H9 (cell line): ENCODE measurements around the gene PCMT1. TPM values are rescaled to one million over a fixed set of nuclear protein-coding genes. Genes with fewer than 3 reads are reported as not detected.

Experiments used
- DNase-seq: peaks from one replicate; pipeline ENCODE4 v3.0.0-alpha.2; 2017
- H2AFZ ChIP-seq: one replicate; pipeline ENCODE4 v1.6.1; 2013; ENCODE audit warnings: mild to moderate bottlenecking, low read length, control low read depth, moderate library complexity
- H2AK5ac ChIP-seq: 2 replicates; pipeline ENCODE4 v1.6.1; 2013; ENCODE audit warnings: low read length, control low read depth, mixed read lengths; ENCODE audit not compliant: insufficient read length
- H2BK120ac ChIP-seq: one replicate; pipeline ENCODE4 v1.6.1; 2013; ENCODE audit warnings: low read depth, mild to moderate bottlenecking, low read length, control low read depth, inconsistent platforms; ENCODE audit not compliant: poor library complexity, severe bottlenecking
- H2BK12ac ChIP-seq: 2 replicates; pipeline ENCODE4 v1.6.1; 2013; ENCODE audit warnings: low read length, control low read depth, mixed read lengths, low read depth; ENCODE audit not compliant: insufficient read length
- H2BK15ac ChIP-seq: 2 replicates; pipeline ENCODE4 v1.6.1; 2013; ENCODE audit warnings: low read depth, low read length, control low read depth
- H2BK20ac ChIP-seq: one replicate; pipeline ENCODE4 v1.6.1; 2013; ENCODE audit warnings: low read depth, mild to moderate bottlenecking, low read length, control low read depth, inconsistent platforms; ENCODE audit not compliant: poor library complexity, severe bottlenecking
- H2BK5ac ChIP-seq: 2 replicates; pipeline ENCODE4 v1.6.1; 2013; ENCODE audit warnings: low read length, control low read depth, mixed read lengths; ENCODE audit not compliant: insufficient read length
- H3K14ac ChIP-seq: 2 replicates; pipeline ENCODE4 v1.6.1; 2013; ENCODE audit warnings: low read length, control low read depth; ENCODE audit not compliant: insufficient read depth
- H3K18ac ChIP-seq: 2 replicates; pipeline ENCODE4 v1.6.1; 2013; ENCODE audit warnings: low read depth, mild to moderate bottlenecking, mixed read lengths, low read length, control low read depth; ENCODE audit not compliant: insufficient read length
- H3K23ac ChIP-seq: 2 replicates; pipeline ENCODE4 v1.6.1; 2013; ENCODE audit warnings: low read length, control low read depth, mixed read lengths, low read depth; ENCODE audit not compliant: insufficient read length
- H3K23me2 ChIP-seq: 2 replicates; pipeline ENCODE4 v1.6.1; 2013; ENCODE audit warnings: low read depth, mild to moderate bottlenecking, mixed read lengths, low read length, control low read depth; ENCODE audit not compliant: insufficient read length, poor library complexity, severe bottlenecking
- H3K27ac ChIP-seq: 2 replicates; pipeline ENCODE4 v1.5.1; 2013; ENCODE audit warnings: low read length, control low read depth, mixed read lengths, low read depth; ENCODE audit not compliant: insufficient read length
- H3K27me3 ChIP-seq: 2 replicates; pipeline ENCODE4 v1.6.1; 2013; ENCODE audit warnings: low read length, control low read depth, inconsistent platforms; ENCODE audit not compliant: insufficient read depth
- H3K4ac ChIP-seq: 2 replicates; pipeline ENCODE4 v1.6.1; 2013; ENCODE audit warnings: low read depth, mild to moderate bottlenecking, control low read depth, inconsistent platforms, low read length, moderate library complexity
- H3K4me1 ChIP-seq: 2 replicates; pipeline ENCODE4 v1.6.1; 2013; ENCODE audit warnings: low read length, control low read depth, inconsistent platforms; ENCODE audit not compliant: insufficient read depth
- H3K4me2 ChIP-seq: 2 replicates; pipeline ENCODE4 v1.6.1; 2013; ENCODE audit warnings: low read length, control low read depth, mixed read lengths; ENCODE audit not compliant: insufficient read length, insufficient read depth
- H3K56ac ChIP-seq: 2 replicates; pipeline ENCODE4 v1.6.1; 2013; ENCODE audit warnings: low read depth, mild to moderate bottlenecking, mixed read lengths, low read length, control low read depth; ENCODE audit not compliant: insufficient read length
- H3K79me1 ChIP-seq: 2 replicates; pipeline ENCODE4 v1.6.1; 2013; ENCODE audit warnings: low read depth, mild to moderate bottlenecking, moderate library complexity, low read length, control low read depth, inconsistent platforms; ENCODE audit not compliant: insufficient read depth, poor library complexity, severe bottlenecking
- H3K79me2 ChIP-seq: 2 replicates; pipeline ENCODE4 v1.6.1; 2013; ENCODE audit warnings: low read length, control low read depth, inconsistent platforms; ENCODE audit not compliant: insufficient read depth
- H3K9ac ChIP-seq: 2 replicates; pipeline ENCODE4 v1.6.1; 2013; ENCODE audit warnings: low read length, control low read depth, mixed read lengths; ENCODE audit not compliant: insufficient read length; ENCODE audit errors: extremely low read depth
- H3K9me3 ChIP-seq: one replicate; pipeline ENCODE4 v1.6.1; 2013; ENCODE audit warnings: low read depth, low read length, inconsistent platforms; ENCODE audit not compliant: control insufficient read depth
- H3T11ph ChIP-seq: one replicate; pipeline ENCODE4 v1.6.1; 2013; ENCODE audit warnings: mild to moderate bottlenecking, low read length, control low read depth, inconsistent platforms
- H4K20me1 ChIP-seq: one replicate; pipeline ENCODE4 v1.6.1; 2013; ENCODE audit not compliant: control insufficient read depth, insufficient read length, insufficient read depth
- H4K5ac ChIP-seq: 2 replicates; pipeline ENCODE4 v1.6.1; 2013; ENCODE audit warnings: low read depth, mild to moderate bottlenecking, mixed read lengths, low read length, control low read depth; ENCODE audit not compliant: insufficient read length
- H4K8ac ChIP-seq: replicated peaks from 2 replicates; pipeline ENCODE4 v1.6.1; 2013; ENCODE audit warnings: low read length, control low read depth, mixed read lengths, low read depth; ENCODE audit not compliant: insufficient read length
- H4K91ac ChIP-seq: 2 replicates; pipeline ENCODE4 v1.6.1; 2013; ENCODE audit warnings: low read depth, mild to moderate bottlenecking, moderate library complexity, mixed read lengths, low read length, control low read depth; ENCODE audit not compliant: insufficient read length
- H3K27ac Mint-ChIP-seq, 3 experiments: 2 replicates in 2 of 3; 3 replicates in 1 of 3; pipeline ENCODE4 v1.8.0; 2020 to 2021; ENCODE audit warnings: mixed read lengths in 3 of 3, mild to moderate bottlenecking in 1 of 3, moderate library complexity in 1 of 3
- H3K27me3 Mint-ChIP-seq: 2 replicates; pipeline ENCODE4 v1.8.0; 2021; ENCODE audit warnings: low read depth, mild to moderate bottlenecking, moderate library complexity, mixed read lengths
- H3K36me3 Mint-ChIP-seq, 3 experiments: 2 replicates in 2 of 3; 3 replicates in 1 of 3; pipeline ENCODE4 v1.8.0; 2020 to 2021; ENCODE audit warnings: low read depth in 3 of 3, mixed read lengths in 3 of 3; ENCODE audit not compliant: insufficient read depth in 1 of 3
- H3K4me1 Mint-ChIP-seq, 2 experiments: 2 replicates each; pipeline ENCODE4 v1.8.0; 2020; ENCODE audit warnings: mixed read lengths in 2 of 2
- H3K4me3 Mint-ChIP-seq, 2 experiments: 2 replicates in 1 of 2; 3 replicates in 1 of 2; pipeline ENCODE4 v1.8.0; 2020 to 2021; ENCODE audit warnings: mild to moderate bottlenecking in 2 of 2, mixed read lengths in 2 of 2, moderate library complexity in 1 of 2
- H3K9me3 Mint-ChIP-seq, 2 experiments: 2 replicates in 1 of 2; 3 replicates in 1 of 2; pipeline ENCODE4 v1.8.0; 2020; ENCODE audit warnings: mild to moderate bottlenecking in 2 of 2, mixed read lengths in 2 of 2, moderate library complexity in 1 of 2
- WGBS: extraction: QIAGEN DNeasy Blood & Tissue Kit; methylation state at CpG from one replicate; pipeline ENCODE4 v1.1.7; 2013; ENCODE audit warnings: missing lambda C conversion rate, low lambda C conversion rate, mixed read lengths; ENCODE audit not compliant: insufficient read length; ENCODE audit errors: extremely low coverage; 5-methylcytosine and 5-hydroxymethylcytosine counted together
- total RNA-seq: library from RNA; stranded (reverse); gene quantifications from 2 replicates; pipeline ENCODE4 v1.2.1, GENCODE V29; 2021
- TF ChIP-seq, protein P1 (sequence below): fragments of 200-600 bp; sonication (generic); conservative IDR thresholded peaks from 3 replicates; pipeline ENCODE4 v1.8.0; 2021; ENCODE audit warnings: antibody characterized with exemption, mild to moderate bottlenecking

Gene PCMT1
- total RNA-seq, 1 experiment from 2014 or later = 98.3 TPM

- Histone ChIP-seq H2BK120ac (no peak overlapping the region), H2BK5ac (no peak overlapping the region), H2BK12ac (no peak overlapping the region), H2AK5ac (no peak overlapping the region), H3K56ac (no peak overlapping the region), H3K27me3 (no peaks in the 10 kb centered on the region), H3K9me3 (no peaks in the 10 kb centered on the region), H4K91ac (no peak overlapping the region), H3K23me2 (no peaks in the 10 kb centered on the region), H3K79me1 (no peaks in the 10 kb centered on the region), H4K20me1 (no peaks in the 10 kb centered on the region), H4K8ac (no peak overlapping the region), H3K4ac (no peak overlapping the region), H3K18ac (no peak overlapping the region), H3K23ac (no peak overlapping the region), H2AFZ (no peak overlapping the region), H2BK15ac (no peak overlapping the region), H3K4me1 (no peaks in the 10 kb centered on the region; the same call in 1 of the 2 replicates), H3K79me2 (no peaks in the 10 kb centered on the region), H3K9ac (no peak overlapping the region), H3K27ac (no peak overlapping the region), H3K14ac (no peak overlapping the region), H3T11ph (no peak overlapping the region), H3K4me2 (no peak overlapping the region), H4K5ac (no peak overlapping the region), H2BK20ac (no peak overlapping the region)
- Mint-ChIP-seq H3K27me3 (no peaks in the 10 kb centered on the region), H3K27ac (no peak overlapping the region), H3K36me3 (no peaks in the 10 kb centered on the region), H3K4me1 (peaks cover 17 to 20% of the 10 kb centered on the region in 2 experiments), H3K9me3 (no peaks in the 10 kb centered on the region), H3K4me3 (no peak overlapping the region)
- TF ChIP-seq, protein P1, sequence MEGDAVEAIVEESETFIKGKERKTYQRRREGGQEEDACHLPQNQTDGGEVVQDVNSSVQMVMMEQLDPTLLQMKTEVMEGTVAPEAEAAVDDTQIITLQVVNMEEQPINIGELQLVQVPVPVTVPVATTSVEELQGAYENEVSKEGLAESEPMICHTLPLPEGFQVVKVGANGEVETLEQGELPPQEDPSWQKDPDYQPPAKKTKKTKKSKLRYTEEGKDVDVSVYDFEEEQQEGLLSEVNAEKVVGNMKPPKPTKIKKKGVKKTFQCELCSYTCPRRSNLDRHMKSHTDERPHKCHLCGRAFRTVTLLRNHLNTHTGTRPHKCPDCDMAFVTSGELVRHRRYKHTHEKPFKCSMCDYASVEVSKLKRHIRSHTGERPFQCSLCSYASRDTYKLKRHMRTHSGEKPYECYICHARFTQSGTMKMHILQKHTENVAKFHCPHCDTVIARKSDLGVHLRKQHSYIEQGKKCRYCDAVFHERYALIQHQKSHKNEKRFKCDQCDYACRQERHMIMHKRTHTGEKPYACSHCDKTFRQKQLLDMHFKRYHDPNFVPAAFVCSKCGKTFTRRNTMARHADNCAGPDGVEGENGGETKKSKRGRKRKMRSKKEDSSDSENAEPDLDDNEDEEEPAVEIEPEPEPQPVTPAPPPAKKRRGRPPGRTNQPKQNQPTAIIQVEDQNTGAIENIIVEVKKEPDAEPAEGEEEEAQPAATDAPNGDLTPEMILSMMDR = no peak
- DNase-seq = no peak
- no CpG with 5 or more reads among the region's 5 CpGs for WGBS
These were observed 102.0 kb downstream of the PCMT1 start for GRCh38 chr6:149851461-149852110.
